HepG2 (cell line): ENCODE data around the gene RAD9A. TPM values are rescaled to one million over a fixed set of nuclear protein-coding genes. Genes with fewer than 3 reads are reported as not detected.
A peak's percentile ranks its signal among the peaks of the same experiment; 100 is the strongest.

ENCODE experiments used
- ATAC-seq: fragments of 200-7000 bp; cut with Tn5 transposase; 3 replicates; pipeline ENCODE4 v1.9.1; 2020; ENCODE audit warnings: mild to moderate bottlenecking, moderate library complexity
- Bru-seq: library from RNA; stranded (reverse); fragments of 400-500 nt; gene quantifications from one replicate; lab custom pipeline; 2021; lab: Mats Ljungman, UMichigan
- BruChase-seq, 2 experiments: library from RNA; stranded (reverse); fragments of 400-500 nt; gene quantifications; one replicate each; lab custom pipeline; 2021; lab: Mats Ljungman, UMichigan
- BruUV-seq: library from RNA; stranded (reverse); fragments of 400-500 nt; replicated peaks from 2 replicates; lab custom pipeline; 2021; lab: Mats Ljungman, UMichigan
- CTCF ChIA-PET: fragments of 300-600 bp; formaldehyde crosslinking; extraction: SDS; loops from one replicate; lab custom pipeline; 2021; ENCODE audit warnings: low total read pairs, inconsistent platforms, low intra/inter-chr PET ratio; lab: Yijun Ruan, JAX
- POLR2A ChIA-PET: fragments of 350-600 bp; sonication (Branson Sonifier 250); formaldehyde crosslinking; loops from one replicate; lab custom pipeline; 2020; ENCODE audit warnings: antibody characterized with exemption, inconsistent platforms; lab: Yijun Ruan, JAX
- DNase-seq: peaks from one replicate; pipeline ENCODE4 v3.0.0-alpha.2; 2015; ENCODE audit warnings: low spot score
- FAIRE-seq: peaks from 3 replicates; lab custom pipeline; 2011; peaks lifted over from hg19 to GRCh38; lab: Jason Lieb, UNC
- H2AFZ ChIP-seq: one replicate; pipeline ENCODE4 v1.6.1; 2011; ENCODE audit warnings: low read length, inconsistent platforms
- H3K27ac ChIP-seq: fragments of 300-600 bp; 3 replicates; pipeline ENCODE4 v1.8.0; 2011; ENCODE audit warnings: mixed run types, mild to moderate bottlenecking, mixed read lengths, low read length, inconsistent platforms; ENCODE audit not compliant: insufficient read depth; ENCODE audit errors: extremely low read length
- H3K27me3 ChIP-seq, 2 experiments: fragments of 200-600 bp in 1 of 2; 2 replicates in 1 of 2; 3 replicates in 1 of 2; pipeline versions ENCODE4 v1.6.0 to v1.8.0; 2011; ENCODE audit warnings: low read length in 2 of 2, mild to moderate bottlenecking in 2 of 2, moderate library complexity in 2 of 2, inconsistent platforms in 1 of 2; ENCODE audit not compliant: insufficient read depth in 2 of 2, control insufficient read depth in 1 of 2
- H3K36me3 ChIP-seq, 2 experiments: fragments of 200-600 bp in 1 of 2; replicated peaks in 1 of 2; 2 replicates in 1 of 2; 3 replicates in 1 of 2; pipeline versions ENCODE4 v1.5.1 to v1.8.0; 2011; ENCODE audit warnings: low read length in 2 of 2, inconsistent platforms in 1 of 2; ENCODE audit not compliant: insufficient read depth in 2 of 2, control insufficient read depth in 1 of 2
- H3K4me1 ChIP-seq: 2 replicates; pipeline ENCODE4 v1.5.1; 2012; ENCODE audit warnings: low read length, inconsistent platforms; ENCODE audit not compliant: insufficient read depth
- H3K4me2 ChIP-seq: 2 replicates; pipeline ENCODE4 v1.6.0; 2011; ENCODE audit warnings: low read depth, low read length, inconsistent platforms
- H3K4me3 ChIP-seq, 3 experiments: fragments of 200-600 bp in 1 of 3; sonication (generic), shearing (Covaris generic) in 1 of 3; replicated peaks in 1 of 3; 2 replicates each; pipeline ENCODE4 v1.5.1; 2011 to 2016; ENCODE audit warnings: low read length in 3 of 3, inconsistent platforms in 2 of 3, low read depth in 2 of 3, mild to moderate bottlenecking in 2 of 3, control low read depth in 1 of 3, mixed read lengths in 1 of 3; ENCODE audit not compliant: insufficient read depth in 1 of 3
- H3K79me2 ChIP-seq: one replicate; pipeline ENCODE4 v1.6.1; 2011; ENCODE audit warnings: low read length, inconsistent platforms; ENCODE audit not compliant: insufficient read depth
- H3K9ac ChIP-seq: 2 replicates; pipeline ENCODE4 v1.6.0; 2011; ENCODE audit warnings: mild to moderate bottlenecking, low read depth, low read length, inconsistent platforms; ENCODE audit not compliant: insufficient read depth
- H3K9me3 ChIP-seq: 2 replicates; pipeline ENCODE4 v1.5.1; 2012; ENCODE audit warnings: mild to moderate bottlenecking, low read length
- H4K20me1 ChIP-seq: 2 replicates; pipeline ENCODE4 v1.6.0; 2011; ENCODE audit warnings: inconsistent platforms, mild to moderate bottlenecking, low read length, moderate library complexity; ENCODE audit not compliant: insufficient read depth
- BHLHE40 ChIP-seq: IDR thresholded peaks from 2 replicates; pipeline ENCODE4 v1.6.1; 2011; ENCODE audit warnings: low read length, improper control_type of control experiment
- DRAP1 ChIP-seq: IDR thresholded peaks from 2 replicates; pipeline ENCODE4 v1.6.1; 2016; ENCODE audit warnings: missing genetic modification reagents, missing compliant biosample characterization
- FUBP1 ChIP-seq: sonication (generic); formaldehyde crosslinking; IDR thresholded peaks from 2 replicates; pipeline ENCODE4 v1.5.1; 2020; ENCODE audit warnings: missing genetic modification reagents, mild to moderate bottlenecking, borderline replicate concordance
- HNF4A ChIP-seq: sonication (generic); formaldehyde crosslinking; IDR thresholded peaks from 2 replicates; pipeline ENCODE4 v1.4.0; 2020; ENCODE audit warnings: missing genetic modification reagents
- RARG ChIP-seq: sonication (generic); formaldehyde crosslinking; IDR thresholded peaks from 2 replicates; pipeline ENCODE4 v1.4.0; 2020; ENCODE audit warnings: low read depth, mild to moderate bottlenecking, missing genetic modification reagents
- ZNF282 ChIP-seq: fragments of 450-650 bp; IDR thresholded peaks from 2 replicates; pipeline ENCODE4 v1.6.1; 2018; ENCODE audit not compliant: partially characterized antibody
- ZNF704 ChIP-seq: sonication (generic); formaldehyde crosslinking; IDR thresholded peaks from 2 replicates; pipeline ENCODE4 v1.8.1; 2023; ENCODE audit warnings: mild to moderate bottlenecking, inconsistent platforms, moderate library complexity, missing genetic modification reagents, borderline replicate concordance
- WGBS: methylation state at CpG from one replicate; pipeline ENCODE4 v1.1.6; 2017; ENCODE audit warnings: low lambda C conversion rate; 5-methylcytosine and 5-hydroxymethylcytosine counted together
- in situ Hi-C: cut with HindIII; loops from 2 replicates; pipeline ENCODE4 v1.10.0; 2017; ENCODE audit warnings: low pct_unique_long_range_greater_than_20kb; ENCODE audit not compliant: extremely low pct_ligation_motif_present
- intact Hi-C: fragments of 100-400 bp; cut with micrococcal nuclease; formaldehyde crosslinking; loops from one replicate; pipeline ENCODE4 v1.10.0; 2022; ENCODE audit not compliant: unreplicated experiment
- long read RNA-seq, 2 experiments: library from RNA in 1 of 2; library from polyadenylated mRNA in 1 of 2; stranded (forward) in 1 of 2; unstranded in 1 of 2; transcript quantifications; one replicate each; pipeline ENCODE4 v2.0.0, GENCODE V29; 2019 to 2022
- polyA minus RNA-seq, 3 experiments: library from RNA; depleted of rRNA, polyadenylated mRNA; stranded (reverse); fragments of >200 nt; gene quantifications; 2 replicates each; pipeline ENCODE4 v1.2.3, GENCODE V29; 2011; ENCODE audit warnings: low replicate concordance in 1 of 3
- polyA plus RNA-seq, 8 experiments: library from polyadenylated mRNA; depleted of rRNA in 3 of 8; stranded (reverse) in 7 of 8; unstranded in 1 of 8; fragments of >200 nt; fragmentation: Illumina TruSeq in 4 of 8; extraction: Trizol in 4 of 8; gene quantifications; 2 replicates each; pipeline versions ENCODE4 v1.2.1 to v1.2.3, GENCODE V29; 2011 to 2016; ENCODE audit warnings: low read depth in 4 of 8, missing spikeins in 1 of 8, mixed read lengths in 1 of 8; ENCODE audit not compliant: insufficient read depth in 1 of 8
- total RNA-seq, 5 experiments: library from RNA; depleted of rRNA; stranded (reverse); fragments of >200 nt; fragmentation: Illumina TruSeq; extraction: Trizol; gene quantifications; 2 replicates each; pipeline ENCODE4 v1.2.3, GENCODE V29; 2016; ENCODE audit warnings: low read depth in 1 of 5
- TF ChIP-seq, protein P1 (sequence below): sonication (generic); formaldehyde crosslinking; IDR thresholded peaks from 2 replicates; pipeline ENCODE4 v1.4.0; 2020; ENCODE audit warnings: missing genetic modification reagents

RAD9A gene
- total RNA-seq (2016; rRNA removed; fragmentation: Illumina TruSeq; extraction: Trizol) = 6.1 and 10.1 TPM in 2 replicates
- 4.1 and 5.9 TPM in 2 replicates for total RNA-seq (2016; cell fraction: cytosol; rRNA removed; fragmentation: Illumina TruSeq; extraction: Trizol; ENCODE audit: low read depth)
- 5.8 and 13.4 TPM in 2 replicates for total RNA-seq (2016; cell fraction: insoluble cytoplasmic fraction; rRNA removed; fragmentation: Illumina TruSeq; extraction: Trizol)
- total RNA-seq (2016; cell fraction: membrane; rRNA removed; fragmentation: Illumina TruSeq; extraction: Trizol) = 4.4 and 5.5 TPM in 2 replicates
- 14.1 and 16.4 TPM in 2 replicates for total RNA-seq (2016; cell fraction: nucleus; rRNA removed; fragmentation: Illumina TruSeq; extraction: Trizol)
- polyA plus RNA-seq (2011; rRNA removed) = 14.7 and 15.7 TPM in 2 replicates
- 4.4 and 7.5 TPM in 2 replicates for polyA plus RNA-seq (2011; cell fraction: cytosol; rRNA removed)
- polyA plus RNA-seq (2011; cell fraction: nucleus; rRNA removed) = 60.6 and 87.4 TPM in 2 replicates
- 6.9 and 9.5 TPM in 2 replicates for polyA plus RNA-seq (2012)
- 3.7 and 4.6 TPM in 2 replicates for polyA plus RNA-seq (2016; cell fraction: cytosol; fragmentation: Illumina TruSeq; extraction: Trizol; ENCODE audit: low read depth)
- polyA plus RNA-seq (2016; cell fraction: insoluble cytoplasmic fraction; fragmentation: Illumina TruSeq; extraction: Trizol; ENCODE audit: low read depth) = 6.4 and 7.5 TPM in 2 replicates
- polyA plus RNA-seq (2016; cell fraction: membrane; fragmentation: Illumina TruSeq; extraction: Trizol; ENCODE audit: low read depth) = 4.8 and 5.8 TPM in 2 replicates
- 61.7 and 63.7 TPM in 2 replicates for polyA plus RNA-seq (2016; cell fraction: nucleus; fragmentation: Illumina TruSeq; extraction: Trizol; ENCODE audit: insufficient read depth, low read depth)
- polyA minus RNA-seq (2011; rRNA and poly(A)+ RNA removed; ENCODE audit: low replicate concordance) = 6.7 and 12.7 TPM in 2 replicates
- polyA minus RNA-seq (2011; cell fraction: cytosol; rRNA and poly(A)+ RNA removed) = 1.9 and 4.6 TPM in 2 replicates
- 11.1 TPM in 2 replicates for polyA minus RNA-seq (2011; cell fraction: nucleus; rRNA and poly(A)+ RNA removed)
- percentile 55 among the genes with signal in this experiment for Bru-seq, nascent RNA
- percentile 69 among the genes with signal in this experiment for BruChase-seq, experiment 1, labeled RNA remaining after a 6-hour chase
- percentile 61 among the genes with signal in this experiment for BruChase-seq, experiment 2, labeled RNA remaining after a 2-hour chase
- long read RNA-seq, experiment 1, partial matches to known transcripts = 1 of 2 reads
- long read RNA-seq, experiment 1, other reads (novel, unspliced or antisense) = 1 of 2 reads
- long read RNA-seq, experiment 2, transcript RAD9A-201 (11 exons, 2,119 nt) = major isoform, 5 of 9 reads
- long read RNA-seq, experiment 2, partial matches to known transcripts = 2 of 9 reads
- long read RNA-seq, experiment 2, other reads (novel, unspliced or antisense) = 2 of 9 reads

- Histone ChIP-seq H2AFZ (no peak within 1 kb of the TSS), H3K4me3 (peak within 1 kb of the TSS; percentile 74 to 85 (median 78)), H3K27me3 (peaks cover 1 to 9% of the 10 kb centered on the region in 2 experiments; a peak in 3 of 5 replicates), H3K4me1 (peaks cover 43% of the 10 kb centered on the region), H3K9ac (peak within 1 kb of the TSS; percentile 80), H4K20me1 (no peaks in the 10 kb centered on the region), H3K9me3 (no peaks in the 10 kb centered on the region), H3K36me3 (peaks cover 5 to 6% of the 10 kb centered on the region in 2 experiments; a peak in 2 of 5 replicates), H3K27ac (peak within 1 kb of the TSS; percentile 82), H3K4me2 (peak within 1 kb of the TSS; percentile 97), H3K79me2 (peaks cover 10% of the 10 kb centered on the region)
- FAIRE-seq (no peak), DNase-seq (peak; percentile 90), ATAC-seq (peak; percentile 86)
- in situ Hi-C loops (no loop called here), intact Hi-C loops (no loop called here)
- BruUV-seq = TSS peak; percentile 92
- ChIA-PET POLR2A (interaction anchor here (0.6 to 3.8 kb wide), 18 partner anchors 9 to 550 kb away, joined by 3 to 81 read pairs (median 4); partner anchors contain the start of genes AIP, ANKRD13D, CDK2AP2 and CLCF1), CTCF (interaction anchor here (2.4 kb wide), 1 partner anchor 114 kb away, joined by 18 read pairs; the partner anchor contains the start of gene PITPNM1)
- 0% methylated on average over 19 of the region's 75 CpGs for WGBS
- TF ChIP-seq, protein P1, sequence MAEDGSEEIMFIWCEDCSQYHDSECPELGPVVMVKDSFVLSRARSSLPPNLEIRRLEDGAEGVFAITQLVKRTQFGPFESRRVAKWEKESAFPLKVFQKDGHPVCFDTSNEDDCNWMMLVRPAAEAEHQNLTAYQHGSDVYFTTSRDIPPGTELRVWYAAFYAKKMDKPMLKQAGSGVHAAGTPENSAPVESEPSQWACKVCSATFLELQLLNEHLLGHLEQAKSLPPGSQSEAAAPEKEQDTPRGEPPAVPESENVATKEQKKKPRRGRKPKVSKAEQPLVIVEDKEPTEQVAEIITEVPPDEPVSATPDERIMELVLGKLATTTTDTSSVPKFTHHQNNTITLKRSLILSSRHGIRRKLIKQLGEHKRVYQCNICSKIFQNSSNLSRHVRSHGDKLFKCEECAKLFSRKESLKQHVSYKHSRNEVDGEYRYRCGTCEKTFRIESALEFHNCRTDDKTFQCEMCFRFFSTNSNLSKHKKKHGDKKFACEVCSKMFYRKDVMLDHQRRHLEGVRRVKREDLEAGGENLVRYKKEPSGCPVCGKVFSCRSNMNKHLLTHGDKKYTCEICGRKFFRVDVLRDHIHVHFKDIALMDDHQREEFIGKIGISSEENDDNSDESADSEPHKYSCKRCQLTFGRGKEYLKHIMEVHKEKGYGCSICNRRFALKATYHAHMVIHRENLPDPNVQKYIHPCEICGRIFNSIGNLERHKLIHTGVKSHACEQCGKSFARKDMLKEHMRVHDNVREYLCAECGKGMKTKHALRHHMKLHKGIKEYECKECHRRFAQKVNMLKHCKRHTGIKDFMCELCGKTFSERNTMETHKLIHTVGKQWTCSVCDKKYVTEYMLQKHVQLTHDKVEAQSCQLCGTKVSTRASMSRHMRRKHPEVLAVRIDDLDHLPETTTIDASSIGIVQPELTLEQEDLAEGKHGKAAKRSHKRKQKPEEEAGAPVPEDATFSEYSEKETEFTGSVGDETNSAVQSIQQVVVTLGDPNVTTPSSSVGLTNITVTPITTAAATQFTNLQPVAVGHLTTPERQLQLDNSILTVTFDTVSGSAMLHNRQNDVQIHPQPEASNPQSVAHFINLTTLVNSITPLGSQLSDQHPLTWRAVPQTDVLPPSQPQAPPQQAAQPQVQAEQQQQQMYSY (CRISPR knock-in tag) = no peak
- TF ChIP-seq ZNF282 (no peak), HNF4A (CRISPR knock-in tag) (peak; percentile 26; the same call in 1 of the 2 replicates), BHLHE40 (peak; percentile 99), ZNF704 (CRISPR knock-in tag) (peak; percentile 90; the same call in 1 of the 2 replicates), RARG (CRISPR knock-in tag) (no peak), FUBP1 (CRISPR knock-in tag) (no peak), DRAP1 (peak; percentile 58)
Observed at GRCh38 chr11:67391304-67392182, at the start of gene RAD9A. Gene RAD9A, plus strand, starts transcription at chr11:67391986. Its CDS starts 59 bp downstream, at chr11:67392045.
